Activated CD8-positive, alpha-beta T cell treated with anti-CD3 and anti-CD28 coated beads for 36 hours (primary cell): Measurements from ENCODE around the gene S100PBP. TPM values are rescaled to one million over a fixed set of nuclear protein-coding genes. Genes with fewer than 3 reads are reported as not detected.

ENCODE experiments used
- ATAC-seq: fragments of 200-7000 bp; cut with Tn5 transposase; one replicate; pipeline ENCODE4 v1.10.0; 2021; ENCODE audit warnings: mild to moderate bottlenecking, moderate library complexity
- CTCF ChIA-PET: fragments of 350-600 bp; sonication (Branson Sonifier 250); formaldehyde crosslinking; loops from one replicate; lab custom pipeline; 2021; ENCODE audit warnings: antibody characterized with exemption; lab: Charles Lee
- POLR2A ChIA-PET: fragments of 350-600 bp; sonication (Branson Sonifier 250); formaldehyde crosslinking; loops from one replicate; lab custom pipeline; 2021; ENCODE audit warnings: antibody characterized with exemption; lab: Charles Lee
- DNase-seq: peaks from one replicate; pipeline ENCODE4 v3.0.0-alpha.2; 2020
- H3K27ac Mint-ChIP-seq: one replicate; pipeline ENCODE4 v1.8.0; 2021; ENCODE audit warnings: mild to moderate bottlenecking, mixed read lengths
- H3K27me3 Mint-ChIP-seq: one replicate; pipeline ENCODE4 v1.8.0; 2021; ENCODE audit warnings: mixed read lengths
- H3K36me3 Mint-ChIP-seq: one replicate; pipeline ENCODE4 v1.8.0; 2021; ENCODE audit warnings: low read depth, mixed read lengths
- H3K4me1 Mint-ChIP-seq: one replicate; pipeline ENCODE4 v1.8.0; 2021; ENCODE audit warnings: low read depth, mixed read lengths
- H3K4me3 Mint-ChIP-seq: one replicate; pipeline ENCODE4 v1.8.0; 2021; ENCODE audit warnings: mild to moderate bottlenecking, moderate library complexity, mixed read lengths
- H3K9me3 Mint-ChIP-seq: one replicate; pipeline ENCODE4 v1.8.0; 2021; ENCODE audit warnings: mixed read lengths
- intact Hi-C: fragments of 100-400 bp; cut with micrococcal nuclease; formaldehyde crosslinking; loops from one replicate; pipeline ENCODE4 v1.10.0; 2022
- total RNA-seq, 2 experiments: library from RNA; stranded (reverse); gene quantifications; one replicate each; pipeline ENCODE4 v1.2.3, GENCODE V29; 2021
- TF ChIP-seq, protein P1 (sequence below): fragments of 200-600 bp; IDR thresholded peaks from one replicate; pipeline ENCODE4 v1.8.0; 2022; ENCODE audit warnings: antibody characterized with exemption, mild to moderate bottlenecking

Gene S100PBP
- total RNA-seq, 2 experiments from 2014 or later, result 25.7 to 27.3 TPM

DNA sequence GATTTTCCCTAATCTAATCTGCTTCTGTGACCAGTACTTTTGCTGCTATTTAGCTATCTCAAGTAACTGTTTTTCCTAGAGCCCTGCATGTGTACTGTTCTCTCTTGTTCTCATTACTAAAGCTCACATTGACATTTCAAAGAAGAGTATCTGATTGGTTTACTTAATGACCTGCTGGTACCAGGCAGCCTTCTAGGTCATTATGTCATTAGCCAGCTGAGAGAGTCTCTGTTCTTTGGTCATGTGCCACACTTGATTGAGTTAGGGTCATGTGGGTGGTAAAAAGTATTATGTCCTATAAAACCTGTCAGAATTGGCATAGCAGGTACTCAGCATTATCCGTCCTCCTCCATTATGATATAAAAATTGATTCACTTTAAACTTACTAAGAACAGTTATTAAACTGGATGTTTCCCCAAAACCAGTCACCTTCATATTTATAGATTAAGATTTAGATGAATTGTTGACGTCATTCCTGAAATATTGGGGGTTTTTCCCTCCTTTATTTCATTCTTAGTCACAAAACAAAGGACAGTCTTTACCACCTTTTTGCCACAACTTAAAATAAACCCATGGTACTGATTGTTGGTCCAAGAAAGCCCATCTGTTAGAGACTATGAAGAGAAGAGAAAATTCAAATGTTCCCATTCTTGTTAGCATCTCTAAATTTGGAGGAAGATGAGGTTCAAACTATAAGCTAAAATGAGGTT is 31.1 kb downstream of the S100PBP start:
- POLR2A ChIA-PET, result interaction anchor here (0.6 kb wide), 1 partner anchor 334 kb away, joined by 3 read pairs; the partner anchor contains the start of gene TRIM62
- peaks cover 2% of the 10 kb centered on the region for H3K9me3 Mint-ChIP-seq
- no peak overlapping the region for H3K4me3 Mint-ChIP-seq
- peaks cover 12% of the 10 kb centered on the region for H3K36me3 Mint-ChIP-seq
- DNase-seq, result no peak
- ATAC-seq, result no peak
- H3K4me1 Mint-ChIP-seq, result peaks cover 7% of the 10 kb centered on the region
- CTCF ChIA-PET, result interaction anchor here (1.2 to 2.2 kb wide), 2 partner anchors 24 to 44 kb away, joined by 4 to 6 read pairs; no protein-coding TSS in a partner anchor
- no peaks in the 10 kb centered on the region for H3K27me3 Mint-ChIP-seq
- H3K27ac Mint-ChIP-seq, result no peak overlapping the region
- TF ChIP-seq, protein P1, sequence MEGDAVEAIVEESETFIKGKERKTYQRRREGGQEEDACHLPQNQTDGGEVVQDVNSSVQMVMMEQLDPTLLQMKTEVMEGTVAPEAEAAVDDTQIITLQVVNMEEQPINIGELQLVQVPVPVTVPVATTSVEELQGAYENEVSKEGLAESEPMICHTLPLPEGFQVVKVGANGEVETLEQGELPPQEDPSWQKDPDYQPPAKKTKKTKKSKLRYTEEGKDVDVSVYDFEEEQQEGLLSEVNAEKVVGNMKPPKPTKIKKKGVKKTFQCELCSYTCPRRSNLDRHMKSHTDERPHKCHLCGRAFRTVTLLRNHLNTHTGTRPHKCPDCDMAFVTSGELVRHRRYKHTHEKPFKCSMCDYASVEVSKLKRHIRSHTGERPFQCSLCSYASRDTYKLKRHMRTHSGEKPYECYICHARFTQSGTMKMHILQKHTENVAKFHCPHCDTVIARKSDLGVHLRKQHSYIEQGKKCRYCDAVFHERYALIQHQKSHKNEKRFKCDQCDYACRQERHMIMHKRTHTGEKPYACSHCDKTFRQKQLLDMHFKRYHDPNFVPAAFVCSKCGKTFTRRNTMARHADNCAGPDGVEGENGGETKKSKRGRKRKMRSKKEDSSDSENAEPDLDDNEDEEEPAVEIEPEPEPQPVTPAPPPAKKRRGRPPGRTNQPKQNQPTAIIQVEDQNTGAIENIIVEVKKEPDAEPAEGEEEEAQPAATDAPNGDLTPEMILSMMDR, result no peak
- intact Hi-C loops, result no loop called here

DNA sequence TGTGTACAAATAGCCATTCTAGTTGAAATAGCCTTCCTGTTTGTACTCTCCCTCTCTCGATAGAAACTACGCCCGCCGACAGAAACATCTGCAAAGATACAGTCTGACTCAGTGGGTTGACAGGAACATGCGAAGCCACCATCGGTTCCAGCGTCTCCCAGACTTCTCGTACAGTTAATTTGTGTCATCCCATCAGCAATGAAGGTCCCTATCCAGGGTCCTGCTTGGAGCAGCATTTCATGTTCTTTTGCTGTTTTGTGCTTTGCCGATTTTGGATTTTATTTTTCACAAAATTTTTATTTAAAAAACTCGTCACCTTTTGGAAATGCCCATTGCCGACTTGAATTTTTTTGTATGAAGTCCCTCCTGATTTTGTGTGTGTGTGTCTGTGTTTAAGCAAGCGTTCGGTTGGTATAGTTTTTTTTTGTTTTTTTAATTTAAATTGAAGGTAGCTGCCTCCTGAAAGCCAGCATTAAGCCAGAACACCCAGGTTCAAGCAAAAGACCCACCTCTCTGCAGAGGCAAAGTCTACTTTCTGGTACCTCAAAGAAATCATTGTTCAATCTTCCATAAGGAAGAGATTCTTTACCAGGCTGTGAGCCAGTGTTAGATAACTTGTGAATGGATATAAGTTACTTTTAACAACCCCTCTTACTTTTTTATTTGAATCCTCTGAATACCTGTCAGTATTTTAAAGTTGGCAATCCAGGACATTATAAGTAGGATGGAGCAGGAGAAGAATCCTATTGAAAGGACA is 38.6 kb downstream of the S100PBP start:
- POLR2A ChIA-PET, result interaction anchor here (1.0 kb wide), 1 partner anchor 52 kb away, joined by 3 read pairs; no protein-coding TSS in a partner anchor
- H3K4me3 Mint-ChIP-seq, result no peak overlapping the region
- intact Hi-C loops, result no loop called here
- H3K4me1 Mint-ChIP-seq, result no peaks in the 10 kb centered on the region
- CTCF ChIA-PET, result no interaction called here
- ATAC-seq (no peak), DNase-seq (no peak)
- TF ChIP-seq, protein P1, result no peak
- H3K9me3 Mint-ChIP-seq, result no peaks in the 10 kb centered on the region
- H3K27ac Mint-ChIP-seq, result no peak overlapping the region
- no peaks in the 10 kb centered on the region for H3K27me3 Mint-ChIP-seq
- H3K36me3 Mint-ChIP-seq, result peaks cover 9% of the 10 kb centered on the region

DNA sequence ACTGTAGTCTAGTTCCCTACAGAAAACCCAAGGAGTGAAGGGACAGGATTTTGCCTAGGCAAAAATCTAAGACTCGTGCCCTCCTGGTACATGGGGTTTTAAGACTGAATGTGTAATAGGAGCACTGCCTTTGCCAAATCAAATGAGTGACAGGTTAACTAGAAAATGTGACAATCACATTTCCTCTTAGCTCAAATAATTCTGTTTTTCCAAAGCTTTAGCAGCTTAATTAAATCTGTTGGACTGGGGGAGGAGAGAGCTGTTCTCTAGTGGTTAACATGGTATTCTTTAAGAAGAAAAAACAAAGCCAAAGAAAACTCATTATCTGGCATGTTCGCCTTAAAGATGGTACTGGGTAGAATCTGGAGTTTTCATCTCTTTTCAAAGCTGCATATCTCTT is 40.7 kb downstream of the S100PBP start:
- Mint-ChIP-seq H3K4me3 (no peak overlapping the region), H3K27me3 (no peaks in the 10 kb centered on the region), H3K9me3 (no peaks in the 10 kb centered on the region), H3K36me3 (peaks cover 14% of the 10 kb centered on the region), H3K27ac (no peak overlapping the region), H3K4me1 (no peaks in the 10 kb centered on the region)
- intact Hi-C loops, result no loop called here
- TF ChIP-seq, protein P1, result no peak
- ATAC-seq (no peak), DNase-seq (no peak)
- CTCF ChIA-PET, result interaction anchor here (1.5 to 1.6 kb wide), 3 partner anchors 15 to 146 kb away, joined by 4 to 13 read pairs (median 5); no protein-coding TSS in a partner anchor
- POLR2A ChIA-PET, result no interaction called here

- no peaks in the 10 kb centered on the region for H3K9me3 Mint-ChIP-seq
- peaks cover 9% of the 10 kb centered on the region for H3K36me3 Mint-ChIP-seq
- no peak overlapping the region for H3K4me3 Mint-ChIP-seq
- ATAC-seq (no peak), DNase-seq (no peak)
- CTCF ChIA-PET, result interaction anchor here (1.6 to 2.2 kb wide), 2 partner anchors 14 to 18 kb away, joined by 10 to 13 read pairs; no protein-coding TSS in a partner anchor
- H3K4me1 Mint-ChIP-seq, result no peaks in the 10 kb centered on the region
- intact Hi-C loops, result no loop called here
- H3K27ac Mint-ChIP-seq, result no peak overlapping the region
- H3K27me3 Mint-ChIP-seq, result no peaks in the 10 kb centered on the region
- TF ChIP-seq, protein P1, result no peak
- POLR2A ChIA-PET, result interaction anchor here (0.6 kb wide), 1 partner anchor 103 kb away, joined by 3 read pairs; no protein-coding TSS in a partner anchor
Measured at GRCh38 chr1:32858791-32859190, 41.3 kb downstream of the S100PBP start.
